GM18526 (cell line): ENCODE data around the gene NDUFS4.

Experiments used
- POLR2A ChIP-seq: IDR thresholded peaks from 3 replicates; pipeline ENCODE4 v1.6.1; 2011; ENCODE audit not compliant: insufficient read length; ENCODE audit errors: extremely low read depth

Gene NDUFS4

GRCh38 chr5:53694520-53695022, 134.1 kb downstream of the NDUFS4 start:
- TF ChIP-seq POLR2A, result no peak

GRCh38 chr5:53712327-53712726, 151.9 kb downstream of the NDUFS4 start:
- no peak for TF ChIP-seq POLR2A

GRCh38 chr5:53713978-53714666, 153.7 kb downstream of the NDUFS4 start:
- TF ChIP-seq POLR2A, result no peak

- TF ChIP-seq POLR2A, result no peak
Measured at GRCh38 chr5:53714667-53715010, 154.2 kb downstream of the NDUFS4 start.

- TF ChIP-seq POLR2A, result no peak
Measured at GRCh38 chr5:53726121-53726520, 165.7 kb downstream of the NDUFS4 start.

GRCh38 chr5:53730943-53731342, 170.5 kb downstream of the NDUFS4 start:
- no peak for TF ChIP-seq POLR2A
